ENCODE measurements around the gene LIMCH1. TPM values are rescaled to one million over a fixed set of nuclear protein-coding genes. Genes with fewer than 3 reads are reported as not detected.

LIMCH1 gene
- total and polyA plus RNA-seq, 2 of the 8 experiments (the other 6 are each of a cell fraction or from before 2014, with no cell fraction given) = 2.7 to 3.0 TPM

DNA sequence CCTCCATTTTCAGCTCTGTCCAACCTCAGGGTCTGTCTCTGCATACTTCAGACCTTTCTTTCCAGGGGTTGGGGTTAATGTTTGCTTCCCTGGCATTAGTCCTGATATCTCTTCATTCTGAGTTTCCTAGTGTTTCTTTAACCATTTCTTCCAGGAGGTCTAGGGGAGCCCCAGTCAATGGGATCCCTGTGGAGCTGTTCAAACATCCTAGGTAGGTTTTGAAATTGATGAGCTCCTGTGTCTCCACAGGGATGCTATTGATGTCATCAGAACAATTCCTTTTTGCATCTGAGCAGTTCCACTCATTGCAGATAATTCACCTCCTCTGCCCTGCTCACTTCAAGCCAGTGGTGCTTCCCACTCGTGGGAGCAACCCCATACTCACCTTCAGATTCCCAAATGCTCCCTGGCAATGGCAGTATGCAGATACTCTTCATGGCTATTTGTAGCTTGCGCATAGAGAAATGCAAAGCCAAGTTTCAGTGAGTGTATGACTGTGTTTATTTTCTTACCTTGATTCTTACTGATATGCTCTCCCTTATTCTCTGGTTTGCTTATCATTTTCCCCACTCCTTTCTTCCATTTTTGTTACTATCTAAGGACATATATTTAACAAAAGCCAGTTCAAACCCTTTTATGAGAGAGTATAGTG, 33.7 kb upstream of the LIMCH1 start (continued):
- TF ChIP-seq ATF2 (IDR thresholded peaks at IDR 0.05; ENCODE audit: low read length) (no peak), NRF1 (IDR thresholded peaks at IDR 0.05; ENCODE audit: low read depth, low read length) (no peak), EGR1 (IDR thresholded peaks at IDR 0.05; ENCODE audit: borderline replicate concordance, low read depth, low read length) (no peak), BRCA1 (IDR thresholded peaks at IDR 0.05; ENCODE audit: low read depth, low read length) (no peak), POLR2AphosphoS5 (IDR thresholded peaks at IDR 0.05; ENCODE audit: low read depth, low read length) (no peak), GABPA (IDR thresholded peaks at IDR 0.05; ENCODE audit: borderline replicate concordance, insufficient read depth, low read length) (no peak), TAF7 (optimal IDR thresholded peaks at IDR 0.05; ENCODE audit: borderline replicate concordance, low read depth, low read length) (no peak)
